Activated CD8-positive, alpha-beta T cell treated with anti-CD3 and anti-CD28 coated beads for 36 hours (primary cell): ENCODE results near the gene ATP8B3. TPM values are rescaled to one million over a fixed set of nuclear protein-coding genes. Genes with fewer than 3 reads are reported as not detected.
A peak's percentile ranks its signal among the peaks of the same experiment; 100 is the strongest.

Experiments
- ATAC-seq: fragments of 200-7000 bp; cut with Tn5 transposase; one replicate; pipeline ENCODE4 v1.10.0; 2021; ENCODE audit warnings: mild to moderate bottlenecking, moderate library complexity
- CTCF ChIA-PET: fragments of 350-600 bp; sonication (Branson Sonifier 250); formaldehyde crosslinking; loops from one replicate; lab custom pipeline; 2021; ENCODE audit warnings: antibody characterized with exemption; lab: Charles Lee
- POLR2A ChIA-PET: fragments of 350-600 bp; sonication (Branson Sonifier 250); formaldehyde crosslinking; loops from one replicate; lab custom pipeline; 2021; ENCODE audit warnings: antibody characterized with exemption; lab: Charles Lee
- DNase-seq: peaks from one replicate; pipeline ENCODE4 v3.0.0-alpha.2; 2020
- H3K27ac Mint-ChIP-seq: one replicate; pipeline ENCODE4 v1.8.0; 2021; ENCODE audit warnings: mild to moderate bottlenecking, mixed read lengths
- H3K27me3 Mint-ChIP-seq: one replicate; pipeline ENCODE4 v1.8.0; 2021; ENCODE audit warnings: mixed read lengths
- H3K36me3 Mint-ChIP-seq: one replicate; pipeline ENCODE4 v1.8.0; 2021; ENCODE audit warnings: low read depth, mixed read lengths
- H3K4me1 Mint-ChIP-seq: one replicate; pipeline ENCODE4 v1.8.0; 2021; ENCODE audit warnings: low read depth, mixed read lengths
- H3K4me3 Mint-ChIP-seq: one replicate; pipeline ENCODE4 v1.8.0; 2021; ENCODE audit warnings: mild to moderate bottlenecking, moderate library complexity, mixed read lengths
- H3K9me3 Mint-ChIP-seq: one replicate; pipeline ENCODE4 v1.8.0; 2021; ENCODE audit warnings: mixed read lengths
- CTCF ChIP-seq: fragments of 200-600 bp; IDR thresholded peaks from one replicate; pipeline ENCODE4 v1.8.0; 2022; ENCODE audit warnings: antibody characterized with exemption, mild to moderate bottlenecking
- intact Hi-C: fragments of 100-400 bp; cut with micrococcal nuclease; formaldehyde crosslinking; loops from one replicate; pipeline ENCODE4 v1.10.0; 2022
- total RNA-seq, 2 experiments: library from RNA; stranded (reverse); gene quantifications; one replicate each; pipeline ENCODE4 v1.2.3, GENCODE V29; 2021

ATP8B3 gene
- total RNA-seq, 2 experiments from 2014 or later: 5.8 to 8.2 TPM

GRCh38 chr19:1841209-1841924 lies 29.3 kb upstream of the ATP8B3 start:
- ATAC-seq: no peak
- Mint-ChIP-seq H3K27ac (no peak overlapping the region), H3K4me3 (no peak overlapping the region)

GRCh38 chr19:1840541-1841115 lies 28.6 kb upstream of the ATP8B3 start:
- peaks cover 2% of the 10 kb centered on the region for H3K36me3 Mint-ChIP-seq
- no peaks in the 10 kb centered on the region for H3K9me3 Mint-ChIP-seq
- no peak for TF ChIP-seq CTCF
- H3K4me1 Mint-ChIP-seq: peaks cover 39% of the 10 kb centered on the region
- no peak overlapping the region for H3K4me3 Mint-ChIP-seq
- DNase-seq (no peak), ATAC-seq (no peak)
- ChIA-PET POLR2A (interaction anchor here (1.0 kb wide), 1 partner anchor 11 kb away, joined by 4 read pairs; no protein-coding TSS in a partner anchor), CTCF (interaction anchor here (3.0 kb wide), 1 partner anchor 15 kb away, joined by 13 read pairs; no protein-coding TSS in a partner anchor)
- intact Hi-C loops: no loop called here
- no peaks in the 10 kb centered on the region for H3K27me3 Mint-ChIP-seq
- H3K27ac Mint-ChIP-seq: no peak overlapping the region

More at GRCh38 chr19:1841209-1841924, 29.3 kb upstream of the ATP8B3 start:
- no peaks in the 10 kb centered on the region for H3K27me3 Mint-ChIP-seq
- DNase-seq: no peak
- ChIA-PET CTCF (interaction anchor here (3.0 kb wide), 1 partner anchor 15 kb away, joined by 13 read pairs; no protein-coding TSS in a partner anchor), POLR2A (interaction anchor here (1.0 kb wide), 1 partner anchor 11 kb away, joined by 4 read pairs; no protein-coding TSS in a partner anchor)
- no peaks in the 10 kb centered on the region for H3K9me3 Mint-ChIP-seq
- H3K36me3 Mint-ChIP-seq: peaks cover 8% of the 10 kb centered on the region
- peaks cover 43% of the 10 kb centered on the region for H3K4me1 Mint-ChIP-seq
- no peak for TF ChIP-seq CTCF
- intact Hi-C loops: no loop called here

- Mint-ChIP-seq H3K4me3 (no peak overlapping the region), H3K36me3 (peaks cover 2% of the 10 kb centered on the region), H3K27ac (no peak overlapping the region), H3K4me1 (peaks cover 39% of the 10 kb centered on the region), H3K9me3 (no peaks in the 10 kb centered on the region), H3K27me3 (no peaks in the 10 kb centered on the region)
- ChIA-PET CTCF (interaction anchor here (0.6 to 3.8 kb wide), 5 partner anchors 9 to 836 kb away, joined by 3 to 57 read pairs (median 13); no protein-coding TSS in a partner anchor), POLR2A (interaction anchor here (0.7 to 1.0 kb wide), 2 partner anchors 9 to 10 kb away, joined by 3 to 4 read pairs; no protein-coding TSS in a partner anchor)
- no peak for TF ChIP-seq CTCF
- ATAC-seq: no peak
- no peak for DNase-seq
- intact Hi-C loops: no loop called here
Measured at GRCh38 chr19:1839658-1840540, 27.8 kb upstream of the ATP8B3 start.

- peak; percentile 95 for ATAC-seq
- Mint-ChIP-seq H3K27ac (no peak overlapping the region), H3K4me3 (no peak overlapping the region), H3K27me3 (no peaks in the 10 kb centered on the region), H3K36me3 (peaks cover 2% of the 10 kb centered on the region), H3K4me1 (peaks cover 26% of the 10 kb centered on the region), H3K9me3 (no peaks in the 10 kb centered on the region)
- peak; percentile 94 for TF ChIP-seq CTCF
- CTCF ChIA-PET: interaction anchor here (0.8 to 3.8 kb wide), 13 partner anchors 9 to 424 kb away, joined by 3 to 57 read pairs (median 5); no protein-coding TSS in a partner anchor
- POLR2A ChIA-PET: interaction anchor here (1.0 to 3.7 kb wide), 3 partner anchors 9 to 21 kb away, joined by 3 to 16 read pairs (median 3); no protein-coding TSS in a partner anchor
- peak; percentile 71 for DNase-seq
- intact Hi-C loops: no loop called here
Measured at GRCh38 chr19:1837625-1838105, 25.6 kb upstream of the ATP8B3 start.
